A673 (cell line): Measurements from ENCODE around the gene ULBP3. TPM values are rescaled to one million over a fixed set of nuclear protein-coding genes. Genes with fewer than 3 reads are reported as not detected.

Experiments used
- BruUV-seq: library from RNA; stranded (reverse); fragments of 400-500 nt; replicated peaks from 2 replicates; lab custom pipeline; 2021; lab: Mats Ljungman, UMichigan
- CTCF ChIA-PET: fragments of 300-600 bp; sonication (Branson Sonifier 250); formaldehyde crosslinking; loops from one replicate; lab custom pipeline; 2022; ENCODE audit warnings: antibody characterized with exemption; lab: Charles Lee
- POLR2A ChIA-PET: fragments of 300-600 bp; sonication (Branson Sonifier 250); formaldehyde crosslinking; loops from one replicate; lab custom pipeline; 2022; ENCODE audit warnings: antibody characterized with exemption; ENCODE audit not compliant: low non-redundant PET; lab: Charles Lee
- DNase-seq: peaks from one replicate; pipeline ENCODE4 v3.0.0-alpha.2; 2015; ENCODE audit warnings: low spot score
- H3K27ac ChIP-seq: fragments of 200-600 bp; sonication (generic); 2 replicates; pipeline ENCODE4 v1.5.1; 2016; ENCODE audit warnings: mixed run types, low read depth, mild to moderate bottlenecking, mixed read lengths, antibody characterized with exemption, low read length; ENCODE audit not compliant: poor library complexity, severe bottlenecking
- H3K27me3 ChIP-seq: fragments of 200-600 bp; sonication (generic); replicated peaks from 2 replicates; pipeline ENCODE4 v1.6.1; 2017; ENCODE audit warnings: mixed run types, low read depth, mild to moderate bottlenecking, mixed read lengths, antibody characterized with exemption, low read length; ENCODE audit not compliant: insufficient read depth, poor library complexity
- H3K36me3 ChIP-seq: fragments of 200-600 bp; sonication (generic); 2 replicates; pipeline ENCODE4 v1.6.1; 2016; ENCODE audit warnings: mixed run types, mild to moderate bottlenecking, mixed read lengths, antibody characterized with exemption, low read length; ENCODE audit not compliant: insufficient read depth, poor library complexity, severe bottlenecking
- H3K4me1 ChIP-seq: fragments of 200-600 bp; sonication (generic); 2 replicates; pipeline ENCODE4 v1.6.1; 2017; ENCODE audit warnings: mixed run types, mild to moderate bottlenecking, mixed read lengths, antibody characterized with exemption, low read length; ENCODE audit not compliant: insufficient read depth, poor library complexity, severe bottlenecking
- H3K4me3 ChIP-seq: fragments of 200-600 bp; sonication (generic); 2 replicates; pipeline ENCODE4 v1.5.1; 2016; ENCODE audit warnings: low read depth, mixed run types, mild to moderate bottlenecking, mixed read lengths, low read length; ENCODE audit not compliant: poor library complexity, severe bottlenecking
- H3K9me3 ChIP-seq: fragments of 200-600 bp; sonication (generic); 2 replicates; pipeline ENCODE4 v1.6.1; 2016; ENCODE audit warnings: mixed run types, low read depth, mild to moderate bottlenecking, mixed read lengths, antibody characterized with exemption, low read length; ENCODE audit not compliant: poor library complexity, severe bottlenecking
- EZH2 ChIP-seq: fragments of 200-600 bp; sonication (generic); IDR thresholded peaks from 2 replicates; pipeline ENCODE4 v1.6.1; 2017; ENCODE audit warnings: borderline replicate concordance, low read depth, mild to moderate bottlenecking, mixed read lengths, antibody characterized with exemption, low read length; ENCODE audit not compliant: poor library complexity, severe bottlenecking
- intact Hi-C: fragments of 100-400 bp; cut with micrococcal nuclease; formaldehyde crosslinking; loops from one replicate; pipeline ENCODE4 v1.10.0; 2022; ENCODE audit not compliant: unreplicated experiment
- total RNA-seq: library from RNA; stranded (reverse); gene quantifications from 2 replicates; pipeline ENCODE4 v1.2.3, GENCODE V29; 2021
- TF ChIP-seq, protein P1 (sequence below): fragments of 300-800, 200-600 bp; sonication (generic); conservative IDR thresholded peaks from 2 replicates; pipeline ENCODE4 v1.5.1; 2017; ENCODE audit warnings: low read depth, mild to moderate bottlenecking, antibody characterized with exemption, low read length, moderate library complexity, mixed read lengths

ULBP3 gene
- total RNA-seq, 1 experiment from 2014 or later: 1.6 TPM

DNA sequence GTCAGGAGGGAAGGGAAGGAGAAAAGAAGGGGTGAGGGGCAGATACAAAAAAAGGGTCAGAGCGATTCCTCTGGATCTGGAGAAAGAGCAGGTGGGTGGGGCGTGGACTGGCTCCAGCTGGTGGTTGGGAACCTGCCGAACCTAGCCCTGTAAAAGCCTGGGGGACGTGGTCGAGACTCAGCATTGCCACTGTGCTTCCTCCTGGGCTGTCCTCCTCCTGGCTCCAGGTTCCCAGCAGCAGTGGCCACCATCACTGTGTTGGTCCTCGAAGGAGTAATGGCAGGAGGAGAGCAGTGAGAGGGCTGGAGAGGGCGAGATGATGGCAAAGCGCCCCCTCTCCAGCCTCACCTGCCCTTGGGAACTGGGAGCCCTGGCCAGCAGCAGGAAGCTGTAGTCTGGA, 40.1 kb downstream of the ULBP3 start:
- intact Hi-C loops: no loop called here
- no peak for TF ChIP-seq EZH2
- TF ChIP-seq, protein P1, sequence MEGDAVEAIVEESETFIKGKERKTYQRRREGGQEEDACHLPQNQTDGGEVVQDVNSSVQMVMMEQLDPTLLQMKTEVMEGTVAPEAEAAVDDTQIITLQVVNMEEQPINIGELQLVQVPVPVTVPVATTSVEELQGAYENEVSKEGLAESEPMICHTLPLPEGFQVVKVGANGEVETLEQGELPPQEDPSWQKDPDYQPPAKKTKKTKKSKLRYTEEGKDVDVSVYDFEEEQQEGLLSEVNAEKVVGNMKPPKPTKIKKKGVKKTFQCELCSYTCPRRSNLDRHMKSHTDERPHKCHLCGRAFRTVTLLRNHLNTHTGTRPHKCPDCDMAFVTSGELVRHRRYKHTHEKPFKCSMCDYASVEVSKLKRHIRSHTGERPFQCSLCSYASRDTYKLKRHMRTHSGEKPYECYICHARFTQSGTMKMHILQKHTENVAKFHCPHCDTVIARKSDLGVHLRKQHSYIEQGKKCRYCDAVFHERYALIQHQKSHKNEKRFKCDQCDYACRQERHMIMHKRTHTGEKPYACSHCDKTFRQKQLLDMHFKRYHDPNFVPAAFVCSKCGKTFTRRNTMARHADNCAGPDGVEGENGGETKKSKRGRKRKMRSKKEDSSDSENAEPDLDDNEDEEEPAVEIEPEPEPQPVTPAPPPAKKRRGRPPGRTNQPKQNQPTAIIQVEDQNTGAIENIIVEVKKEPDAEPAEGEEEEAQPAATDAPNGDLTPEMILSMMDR: no peak
- H3K36me3 ChIP-seq: no peaks in the 10 kb centered on the region
- H3K27me3 ChIP-seq: peaks cover 19% of the 10 kb centered on the region
- H3K27ac ChIP-seq: no peak overlapping the region
- H3K4me3 ChIP-seq: no peak overlapping the region
- BruUV-seq: no TSS peak
- DNase-seq: no peak
- CTCF ChIA-PET: no interaction called here
- H3K9me3 ChIP-seq: no peaks in the 10 kb centered on the region
- POLR2A ChIA-PET: no interaction called here
- H3K4me1 ChIP-seq: peaks cover 8% of the 10 kb centered on the region

DNA sequence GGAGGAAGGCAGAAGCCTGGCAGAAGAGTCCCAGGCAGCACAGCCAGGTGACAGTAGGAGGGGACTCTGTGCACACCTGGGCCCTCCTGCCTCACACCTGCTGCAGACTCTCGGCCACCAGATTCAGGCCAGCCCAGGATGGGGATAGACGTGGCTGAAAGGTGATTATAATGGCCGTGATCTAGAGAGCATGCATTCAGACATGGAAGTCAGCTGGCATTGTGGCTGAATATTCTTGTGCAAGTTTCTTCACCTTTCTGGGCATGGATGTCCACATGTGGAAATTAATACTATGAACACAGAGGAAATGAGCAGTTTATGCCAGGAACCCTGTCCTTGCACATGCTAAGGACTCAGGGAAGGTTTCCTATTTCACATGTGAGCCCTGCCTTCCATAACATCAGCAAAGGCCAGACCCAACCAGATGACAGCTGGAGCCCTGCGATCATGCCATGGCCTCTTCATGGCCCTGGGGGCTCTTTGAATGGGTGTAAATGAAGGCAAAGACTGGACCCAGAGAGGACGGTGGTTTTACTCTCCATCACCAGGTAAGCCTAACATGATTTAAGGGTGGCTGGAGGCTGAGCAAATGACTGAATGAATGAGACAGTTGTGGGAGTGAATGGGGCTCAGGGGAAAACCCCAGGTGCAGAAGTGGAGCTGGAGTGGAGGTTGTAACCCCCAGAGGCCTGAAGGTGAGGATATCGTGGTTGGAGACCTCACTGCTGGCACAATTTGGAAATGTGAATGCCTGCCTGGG, 40.9 kb downstream of the ULBP3 start:
- no peak overlapping the region for H3K27ac ChIP-seq
- peaks cover 16% of the 10 kb centered on the region for H3K27me3 ChIP-seq
- no TSS peak for BruUV-seq
- no peak overlapping the region for H3K4me3 ChIP-seq
- ChIA-PET POLR2A (no interaction called here), CTCF (no interaction called here)
- no peak for DNase-seq
- no peaks in the 10 kb centered on the region for H3K36me3 ChIP-seq
- no peaks in the 10 kb centered on the region for H3K9me3 ChIP-seq
- intact Hi-C loops: no loop called here
- no peak for TF ChIP-seq EZH2
- TF ChIP-seq, protein P1: no peak
- H3K4me1 ChIP-seq: peaks cover 8% of the 10 kb centered on the region

DNA sequence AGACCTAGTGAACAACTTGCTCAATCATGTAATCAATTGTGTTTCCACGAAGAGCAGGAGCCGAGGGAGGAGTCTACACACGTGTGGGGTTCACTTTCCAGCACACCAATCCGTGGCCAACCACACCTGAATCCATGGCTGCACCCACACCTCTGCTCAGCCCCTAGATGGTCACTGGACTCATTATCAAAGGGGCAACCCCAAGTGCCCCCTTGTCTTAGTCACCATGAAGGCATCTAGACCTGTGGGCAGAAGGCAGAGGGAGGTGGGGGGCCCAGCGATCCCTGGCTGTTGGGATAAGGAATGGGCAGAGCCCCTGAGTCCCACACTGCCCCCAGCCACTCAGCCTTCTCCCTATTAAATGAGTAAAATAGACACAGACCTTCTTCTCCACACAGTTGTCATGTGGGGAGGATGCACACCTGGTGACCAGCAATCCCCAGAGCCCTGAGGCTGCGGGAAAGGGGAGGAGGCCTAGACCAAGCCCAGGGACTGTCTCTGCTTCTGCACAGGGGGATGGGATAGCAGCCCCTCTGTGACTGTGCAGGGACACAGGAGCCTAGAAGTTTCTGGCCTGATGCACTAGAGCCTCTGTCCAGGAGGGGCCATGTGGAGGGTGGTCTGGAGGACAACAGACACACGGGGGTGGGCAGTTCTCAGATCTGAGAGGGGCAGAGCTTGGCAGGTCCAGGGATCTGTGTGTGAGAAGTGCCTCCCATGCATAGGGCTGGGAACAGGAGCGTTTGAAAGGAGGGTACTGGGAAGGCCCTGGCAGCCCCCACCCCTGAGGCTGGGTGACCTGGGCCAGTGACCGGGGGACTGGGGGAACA, 41.7 kb downstream of the ULBP3 start:
- Histone ChIP-seq H3K27ac (no peak overlapping the region), H3K9me3 (no peaks in the 10 kb centered on the region), H3K36me3 (no peaks in the 10 kb centered on the region), H3K4me3 (no peak overlapping the region), H3K27me3 (peaks cover 16% of the 10 kb centered on the region), H3K4me1 (peaks cover 8% of the 10 kb centered on the region)
- ChIA-PET CTCF (no interaction called here), POLR2A (no interaction called here)
- no TSS peak for BruUV-seq
- intact Hi-C loops: no loop called here
- DNase-seq: no peak
- TF ChIP-seq, protein P1: no peak
- no peak for TF ChIP-seq EZH2
